ENCODE results near the gene ZNF44. TPM values are rescaled to one million over a fixed set of nuclear protein-coding genes. Genes with fewer than 3 reads are reported as not detected.
A peak's percentile ranks its signal among the peaks of the same experiment; 100 is the strongest.
"Not testable (repeated sequence)": the region's sequence is repeated elsewhere in the genome, so short reads cannot be mapped to it uniquely, and the experiment has no call there.

ZNF44 gene
- 1 to 10 TPM; 5.6 to 6.6 TPM for total RNA-seq

- peak; percentile 95 for DNase-seq
- peak within 1 kb of the TSS; percentile 99 for H3K27ac Mint-ChIP-seq
- H3K27me3 Mint-ChIP-seq: no peaks in the 10 kb centered on the region
- peaks cover 22% of the 10 kb centered on the region for H3K36me3 Mint-ChIP-seq
- H3K4me1 Mint-ChIP-seq: peaks cover 25% of the 10 kb centered on the region
- H3K9me3 Mint-ChIP-seq: no peaks in the 10 kb centered on the region
- H3K4me3 Mint-ChIP-seq: peak within 1 kb of the TSS; percentile 100
Observed at GRCh38 chr19:12294249-12295158, at the start of gene ZNF44. TSS of gene ZNF44 (minus strand) at chr19:12294883. CDS start at chr19:12294694, 189 bp downstream.

- Mint-ChIP-seq H3K9me3 (peaks cover 1% of the 10 kb centered on the region), H3K36me3 (peaks cover 7% of the 10 kb centered on the region), H3K27me3 (no peaks in the 10 kb centered on the region), H3K27ac (peak within 1 kb of the TSS; percentile 96), H3K4me3 (peak within 1 kb of the TSS; percentile 97), H3K4me1 (peaks cover 29% of the 10 kb centered on the region)
- peak; percentile 97 for DNase-seq
Observed at GRCh38 chr19:12333162-12334159, 38.8 kb upstream of the ZNF44 start, which contains the start of gene ZNF563. TSS of gene ZNF563 (minus strand) at chr19:12333633. CDS start at chr19:12333482, 151 bp downstream.

- Mint-ChIP-seq H3K27ac (peak overlapping the region; percentile 96), H3K4me1 (peaks cover 41% of the 10 kb centered on the region), H3K4me3 (peak overlapping the region; percentile 97), H3K36me3 (peaks cover 17% of the 10 kb centered on the region), H3K27me3 (no peaks in the 10 kb centered on the region), H3K9me3 (peaks cover 4% of the 10 kb centered on the region)
- peak; percentile 86 for DNase-seq
Observed at GRCh38 chr19:12331211-12331941, 36.7 kb upstream of the ZNF44 start.

- H3K27me3 Mint-ChIP-seq: no peaks in the 10 kb centered on the region
Observed at GRCh38 chr19:12330340-12330739, 35.7 kb upstream of the ZNF44 start.

GRCh38 chr19:12325690-12326089, 31.0 kb upstream of the ZNF44 start:
- Mint-ChIP-seq H3K27ac (no peak overlapping the region), H3K36me3 (peaks cover 49% of the 10 kb centered on the region), H3K9me3 (peaks cover 8% of the 10 kb centered on the region), H3K4me3 (no peak overlapping the region), H3K27me3 (no peaks in the 10 kb centered on the region), H3K4me1 (peaks cover 27% of the 10 kb centered on the region)
- DNase-seq: no peak

More at GRCh38 chr19:12330340-12330739, 35.7 kb upstream of the ZNF44 start:
- Mint-ChIP-seq H3K4me1 (peaks cover 51% of the 10 kb centered on the region), H3K27ac (peak overlapping the region; percentile 96), H3K36me3 (peaks cover 27% of the 10 kb centered on the region), H3K9me3 (peaks cover 4% of the 10 kb centered on the region), H3K4me3 (peak overlapping the region; percentile 35)
- no peak for DNase-seq

- Mint-ChIP-seq H3K4me1 (peaks cover 2% of the 10 kb centered on the region), H3K27ac (no peak overlapping the region), H3K27me3 (no peaks in the 10 kb centered on the region), H3K9me3 (peaks cover 27% of the 10 kb centered on the region), H3K4me3 (no peak overlapping the region), H3K36me3 (peaks cover 71% of the 10 kb centered on the region)
- DNase-seq: no peak
Observed at GRCh38 chr19:12318782-12319413, 24.2 kb upstream of the ZNF44 start.

- no peak overlapping the region for H3K27ac Mint-ChIP-seq
- peaks cover 22% of the 10 kb centered on the region for H3K9me3 Mint-ChIP-seq
- no peaks in the 10 kb centered on the region for H3K27me3 Mint-ChIP-seq
- peaks cover 46% of the 10 kb centered on the region for H3K36me3 Mint-ChIP-seq
- peaks cover 2% of the 10 kb centered on the region for H3K4me1 Mint-ChIP-seq
- no peak overlapping the region for H3K4me3 Mint-ChIP-seq
- DNase-seq: no peak
Observed at GRCh38 chr19:12314553-12314952, 19.9 kb upstream of the ZNF44 start.

GRCh38 chr19:12308891-12309290, 14.2 kb upstream of the ZNF44 start:
- not testable (repeated sequence) for H3K36me3 Mint-ChIP-seq, H3K27ac Mint-ChIP-seq, H3K27me3 Mint-ChIP-seq, DNase-seq, H3K4me3 Mint-ChIP-seq, H3K9me3 Mint-ChIP-seq, H3K4me1 Mint-ChIP-seq

- Mint-ChIP-seq H3K27ac (peak overlapping the region; percentile 95), H3K36me3 (peaks cover 18% of the 10 kb centered on the region), H3K4me3 (peak overlapping the region; percentile 100), H3K4me1 (peaks cover 20% of the 10 kb centered on the region), H3K27me3 (no peaks in the 10 kb centered on the region), H3K9me3 (no peaks in the 10 kb centered on the region)
- no peak for DNase-seq
Observed at GRCh38 chr19:12295191-12295590, 508 bp upstream of the ZNF44 start.

GRCh38 chr19:12293777-12294248, 870 bp downstream of the ZNF44 start:
- peak; percentile 60 for DNase-seq
- peaks cover 31% of the 10 kb centered on the region for H3K4me1 Mint-ChIP-seq
- peaks cover 25% of the 10 kb centered on the region for H3K36me3 Mint-ChIP-seq
- H3K4me3 Mint-ChIP-seq: peak overlapping the region; percentile 100
- H3K27ac Mint-ChIP-seq: peak overlapping the region; percentile 99
- no peaks in the 10 kb centered on the region for H3K27me3 Mint-ChIP-seq
- H3K9me3 Mint-ChIP-seq: no peaks in the 10 kb centered on the region

- peaks cover 1% of the 10 kb centered on the region for H3K9me3 Mint-ChIP-seq
- peaks cover 33% of the 10 kb centered on the region for H3K36me3 Mint-ChIP-seq
- no peak for DNase-seq
- H3K27ac Mint-ChIP-seq: peak overlapping the region; percentile 87
- H3K4me1 Mint-ChIP-seq: peaks cover 40% of the 10 kb centered on the region
- peak overlapping the region; percentile 42 for H3K4me3 Mint-ChIP-seq
- H3K27me3 Mint-ChIP-seq: no peaks in the 10 kb centered on the region
Observed at GRCh38 chr19:12289790-12290065, 5.0 kb downstream of the ZNF44 start.

GRCh38 chr19:12287958-12288500, 6.7 kb downstream of the ZNF44 start:
- no peak overlapping the region for H3K4me3 Mint-ChIP-seq
- peaks cover 1% of the 10 kb centered on the region for H3K9me3 Mint-ChIP-seq
- peaks cover 32% of the 10 kb centered on the region for H3K36me3 Mint-ChIP-seq
- no peak for DNase-seq
- no peaks in the 10 kb centered on the region for H3K27me3 Mint-ChIP-seq
- peaks cover 34% of the 10 kb centered on the region for H3K4me1 Mint-ChIP-seq
- peak overlapping the region; percentile 25 for H3K27ac Mint-ChIP-seq

GRCh38 chr19:12284631-12285030, 10.1 kb downstream of the ZNF44 start:
- DNase-seq: no peak
- H3K36me3 Mint-ChIP-seq: peaks cover 25% of the 10 kb centered on the region
- H3K27me3 Mint-ChIP-seq: no peaks in the 10 kb centered on the region
- no peak overlapping the region for H3K4me3 Mint-ChIP-seq
- peaks cover 2% of the 10 kb centered on the region for H3K9me3 Mint-ChIP-seq
- H3K4me1 Mint-ChIP-seq: peaks cover 30% of the 10 kb centered on the region
- H3K27ac Mint-ChIP-seq: no peak overlapping the region

GRCh38 chr19:12284226-12284625, 10.5 kb downstream of the ZNF44 start:
- Mint-ChIP-seq H3K4me1 (peaks cover 30% of the 10 kb centered on the region), H3K36me3 (peaks cover 25% of the 10 kb centered on the region), H3K27ac (no peak overlapping the region)

More at GRCh38 chr19:12284226-12284625, 10.5 kb downstream of the ZNF44 start:
- Mint-ChIP-seq H3K4me3 (no peak overlapping the region), H3K27me3 (no peaks in the 10 kb centered on the region), H3K9me3 (peaks cover 5% of the 10 kb centered on the region)
- no peak for DNase-seq

Data from activated naive CD8-positive, alpha-beta T cell treated with anti-CD3 and anti-CD28 coated beads for 36 hours (primary cell).